SK-N-SH treated with all-trans-retinoic acid at 6 μM for 48 hours (cell line): ENCODE data around the gene ALDH3B2.
"Not testable (repeated sequence)": the region's sequence is repeated elsewhere in the genome, so short reads cannot be mapped to it uniquely, and the experiment has no call there.

ENCODE experiments used
- ARNTL ChIP-seq: fragments of 450-650 bp; formaldehyde crosslinking; IDR thresholded peaks from 2 replicates; pipeline ENCODE4 v1.5.0; 2020; ENCODE audit warnings: low read depth, mild to moderate bottlenecking, moderate library complexity, borderline replicate concordance
- CREB5 ChIP-seq: fragments of 250-450 bp; sonication (Bioruptor Pico); IDR thresholded peaks from 2 replicates; pipeline ENCODE4 v1.5.1; 2020; ENCODE audit warnings: low read depth, mild to moderate bottlenecking, moderate library complexity
- CSDC2 ChIP-seq: fragments of 250-450 bp; sonication (Bioruptor Pico); IDR thresholded peaks from 2 replicates; pipeline ENCODE4 v1.5.0; 2020; ENCODE audit warnings: mild to moderate bottlenecking, moderate library complexity
- ESRRG ChIP-seq: fragments of 250-450 bp; sonication (Bioruptor Pico); IDR thresholded peaks from 2 replicates; pipeline ENCODE4 v1.6.1; 2021; ENCODE audit warnings: mild to moderate bottlenecking
- GLIS3 ChIP-seq: fragments of 250-450 bp; sonication (Bioruptor Pico); IDR thresholded peaks from 2 replicates; pipeline ENCODE4 v1.5.0; 2020; ENCODE audit warnings: mild to moderate bottlenecking, moderate library complexity
- PATZ1 ChIP-seq: fragments of 250-450 bp; sonication (Bioruptor Pico); IDR thresholded peaks from 2 replicates; pipeline ENCODE4 v1.8.0; 2020; ENCODE audit warnings: mild to moderate bottlenecking, moderate library complexity, borderline replicate concordance
- RARB ChIP-seq: fragments of 250-450 bp; sonication (Bioruptor Pico); IDR thresholded peaks from 2 replicates; pipeline ENCODE4 v1.8.0; 2021; ENCODE audit warnings: mild to moderate bottlenecking, moderate library complexity
- TCF4 ChIP-seq: fragments of 250-450 bp; sonication (Bioruptor Pico); IDR thresholded peaks from 2 replicates; pipeline ENCODE4 v1.8.0; 2021; ENCODE audit warnings: mild to moderate bottlenecking, moderate library complexity, borderline replicate concordance
- TOX ChIP-seq: fragments of 250-450 bp; sonication (Bioruptor Pico); IDR thresholded peaks from 2 replicates; pipeline ENCODE4 v1.8.0; 2021; ENCODE audit warnings: mild to moderate bottlenecking, moderate library complexity, borderline replicate concordance
- ZFP30 ChIP-seq: fragments of 450-650 bp; formaldehyde crosslinking; IDR thresholded peaks from 2 replicates; pipeline ENCODE4 v1.5.0; 2022; ENCODE audit warnings: mild to moderate bottlenecking, moderate library complexity
- ZNF565 ChIP-seq: fragments of 450-650 bp; formaldehyde crosslinking; conservative IDR thresholded peaks from 2 replicates; pipeline ENCODE4 v1.5.0; 2020; ENCODE audit warnings: low read depth, mild to moderate bottlenecking, moderate library complexity
- ZNF8 ChIP-seq: fragments of 450-650 bp; formaldehyde crosslinking; IDR thresholded peaks from 2 replicates; pipeline ENCODE4 v1.5.0; 2020; ENCODE audit warnings: mild to moderate bottlenecking, moderate library complexity

DNA sequence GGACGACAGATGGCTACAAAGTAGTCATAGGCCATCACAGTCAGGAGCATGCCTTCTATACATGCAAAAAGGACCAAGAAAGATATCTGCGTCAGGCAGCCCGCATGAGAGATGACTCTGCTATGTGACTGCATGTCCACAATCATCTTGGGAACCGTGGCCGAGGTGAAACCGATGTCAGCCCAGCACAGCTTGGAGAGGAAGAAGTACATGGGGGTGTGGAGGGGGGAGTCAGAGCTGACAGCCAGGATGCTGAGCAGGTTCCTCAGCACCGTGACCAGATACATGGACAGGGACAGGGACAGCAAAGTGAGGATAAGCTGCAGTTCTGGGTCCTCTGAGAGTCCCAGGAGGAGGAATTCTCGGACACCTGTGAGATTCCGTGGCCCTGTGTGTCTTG is 48.6 kb upstream of the ALDH3B2 start:
- TF ChIP-seq PATZ1 (CRISPR knock-in tag); TCF4; CREB5 (CRISPR knock-in tag); GLIS3 (CRISPR knock-in tag); RARB (CRISPR knock-in tag); ARNTL (CRISPR knock-in tag); CSDC2 (CRISPR knock-in tag); ZNF565 (CRISPR knock-in tag); ZFP30 (CRISPR knock-in tag); ZNF8 (CRISPR knock-in tag); TOX (CRISPR knock-in tag); ESRRG (CRISPR knock-in tag): not testable (repeated sequence)
